CD4-positive, CD25-positive, alpha-beta regulatory T cell (primary cell): ENCODE results near the gene TBC1D22A. TPM values are rescaled to one million over a fixed set of nuclear protein-coding genes. Genes with fewer than 3 reads are reported as not detected.
A peak's percentile ranks its signal among the peaks of the same experiment; 100 is the strongest.

Source experiments
- ATAC-seq, 2 donors: fragments of 150-1000 bp; cut with Tn5 transposase; one replicate each; pipeline ENCODE4 v1.10.0; 2021; ENCODE audit warnings: low read depth in 2 of 2, moderate number of reproducible peaks in 2 of 2, moderate library complexity in 1 of 2
- DNase-seq, 3 donors: peaks; one replicate each; pipeline versions ENCODE4 v3.0.0 to v3.0.0-alpha.2; 2012 to 2022; ENCODE audit warnings: mixed read lengths in 1 of 3
- H3K27ac ChIP-seq: one replicate; pipeline ENCODE4 v1.7.0; 2013; ENCODE audit warnings: mild to moderate bottlenecking, low read length; ENCODE audit not compliant: insufficient read depth, poor library complexity, severe bottlenecking
- H3K27me3 ChIP-seq: one replicate; pipeline ENCODE4 v1.7.0; 2013; ENCODE audit warnings: low read length; ENCODE audit not compliant: control insufficient read depth, insufficient read depth
- H3K36me3 ChIP-seq: one replicate; pipeline ENCODE4 v1.7.0; 2013; ENCODE audit warnings: mild to moderate bottlenecking, low read length, moderate library complexity; ENCODE audit not compliant: control insufficient read depth, insufficient read depth
- H3K4me1 ChIP-seq: 2 replicates; pipeline ENCODE4 v1.7.0; 2013; ENCODE audit warnings: mild to moderate bottlenecking, low read length; ENCODE audit not compliant: insufficient read depth, control insufficient read depth, poor library complexity, severe bottlenecking
- H3K4me3 ChIP-seq: one replicate; pipeline ENCODE4 v1.7.0; 2013; ENCODE audit warnings: low read depth, mild to moderate bottlenecking, low read length, moderate library complexity
- H3K9me3 ChIP-seq, 2 experiments: 1 replicate in 1 of 2; 2 replicates in 1 of 2; pipeline ENCODE4 v1.7.0; 2013; ENCODE audit warnings: low read length in 2 of 2, mild to moderate bottlenecking in 1 of 2, moderate library complexity in 1 of 2; ENCODE audit not compliant: control insufficient read depth in 2 of 2
- H3K27ac Mint-ChIP-seq, 3 donors: one replicate each; pipeline ENCODE4 v1.8.0; 2020 to 2022; ENCODE audit warnings: mild to moderate bottlenecking in 3 of 3, mixed read lengths in 3 of 3, moderate library complexity in 2 of 3
- H3K27me3 Mint-ChIP-seq: one replicate; pipeline ENCODE4 v1.8.0; 2022; ENCODE audit warnings: mild to moderate bottlenecking, mixed read lengths
- H3K36me3 Mint-ChIP-seq: one replicate; pipeline ENCODE4 v1.8.0; 2020; ENCODE audit warnings: mixed read lengths
- H3K4me1 Mint-ChIP-seq, 4 donors: one replicate each; pipeline ENCODE4 v1.8.0; 2020 to 2022; ENCODE audit warnings: mixed read lengths in 4 of 4, mild to moderate bottlenecking in 1 of 4
- H3K4me3 Mint-ChIP-seq, 4 donors: one replicate each; pipeline ENCODE4 v1.8.0; 2020 to 2022; ENCODE audit warnings: mild to moderate bottlenecking in 4 of 4, mixed read lengths in 4 of 4, moderate library complexity in 3 of 4
- H3K9me3 Mint-ChIP-seq, 7 donors: one replicate each; pipeline ENCODE4 v1.8.0; 2020 to 2022; ENCODE audit warnings: mixed read lengths in 7 of 7, mild to moderate bottlenecking in 3 of 7, moderate library complexity in 2 of 7
- polyA plus RNA-seq, 4 donors: library from polyadenylated mRNA; unstranded; fragments of 300-500 nt; fragmentation: Illumina TruSeq; gene quantifications; one replicate each; pipeline ENCODE4 v1.2.3, GENCODE V29; 2021
- total RNA-seq: library from RNA; stranded (reverse); gene quantifications from one replicate; pipeline ENCODE4 v1.2.3, GENCODE V29; 2022

The TBC1D22A gene
- total and polyA plus RNA-seq, 5 donors from 2014 or later = 19.8 to 42.5 (median 24.3) TPM

- H3K36me3 ChIP-seq = peaks cover 23% of the 10 kb centered on the region
- DNase-seq (no peak), ATAC-seq (no peak)
- H3K4me1 Mint-ChIP-seq = peaks cover 0 to 51% (median 20%) of the 10 kb centered on the region in 4 donors
- no peak overlapping the region for H3K4me3 ChIP-seq
- H3K27me3 ChIP-seq = no peaks in the 10 kb centered on the region
- peaks cover 51% of the 10 kb centered on the region for H3K36me3 Mint-ChIP-seq
- H3K9me3 Mint-ChIP-seq = no peaks in the 10 kb centered on the region
- no peak overlapping the region for H3K27ac Mint-ChIP-seq
- no peaks in the 10 kb centered on the region for H3K27me3 Mint-ChIP-seq
- no peak overlapping the region for H3K27ac ChIP-seq
- no peak overlapping the region for H3K4me3 Mint-ChIP-seq
- no peaks in the 10 kb centered on the region for H3K4me1 ChIP-seq
- H3K9me3 ChIP-seq = no peaks in the 10 kb centered on the region
Measured at GRCh38 chr22:46848197-46848596, 85.7 kb downstream of the TBC1D22A start.

DNA sequence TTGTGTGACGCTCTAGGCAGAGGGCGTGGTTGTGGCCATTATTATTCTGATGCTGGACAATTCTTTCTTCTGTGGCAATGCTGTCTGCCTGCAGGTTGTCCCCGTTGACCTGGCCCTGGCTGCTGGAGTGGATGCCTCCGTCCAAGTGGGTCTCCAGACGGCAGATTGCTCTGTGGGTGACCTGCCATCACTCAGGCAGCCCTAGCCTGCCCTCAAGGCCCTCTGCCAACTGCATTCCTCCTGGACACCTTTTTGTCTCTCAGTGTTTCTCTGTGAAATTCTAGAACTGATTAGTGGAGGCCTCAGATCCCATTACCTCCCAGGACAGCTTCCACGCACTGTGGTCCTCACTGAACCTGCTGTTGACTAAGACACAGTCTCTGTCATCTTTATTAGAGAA, 86.7 kb downstream of the TBC1D22A start:
- Histone ChIP-seq H3K27me3 (no peaks in the 10 kb centered on the region), H3K4me3 (no peak overlapping the region), H3K36me3 (peaks cover 24% of the 10 kb centered on the region), H3K27ac (no peak overlapping the region), H3K4me1 (no peaks in the 10 kb centered on the region), H3K9me3 (no peaks in the 10 kb centered on the region)
- Mint-ChIP-seq H3K36me3 (peaks cover 44% of the 10 kb centered on the region), H3K4me3 (no peak overlapping the region), H3K4me1 (peaks cover 0 to 48% (median 21%) of the 10 kb centered on the region in 4 donors), H3K27me3 (no peaks in the 10 kb centered on the region), H3K27ac (peak overlapping the region in 1 of 3 donors; percentile 54), H3K9me3 (no peaks in the 10 kb centered on the region)
- ATAC-seq = no peak
- DNase-seq = no peak

DNA sequence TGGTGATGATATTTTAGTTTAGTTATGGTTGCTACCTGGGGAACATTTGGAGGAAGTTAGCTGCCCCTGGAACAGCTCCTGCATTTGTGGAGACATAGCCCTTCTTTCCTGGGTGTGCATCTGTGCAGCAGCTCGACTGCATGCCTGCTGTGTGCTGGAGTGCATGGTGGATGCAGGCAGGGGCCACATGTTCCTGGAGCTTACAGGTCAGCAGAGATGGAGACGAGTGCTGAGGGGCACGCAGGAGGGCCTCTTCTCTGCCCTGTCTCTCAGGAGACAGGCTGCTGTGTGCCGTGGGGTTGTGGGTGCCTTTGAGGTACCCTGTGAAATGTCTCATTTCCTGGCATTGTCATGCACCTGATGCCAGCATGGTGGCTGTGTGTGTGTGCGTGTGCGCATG, 87.5 kb downstream of the TBC1D22A start:
- H3K27me3 Mint-ChIP-seq = no peaks in the 10 kb centered on the region
- no peak overlapping the region for H3K4me3 ChIP-seq
- no peaks in the 10 kb centered on the region for H3K4me1 ChIP-seq
- no peak overlapping the region for H3K4me3 Mint-ChIP-seq
- H3K9me3 ChIP-seq = no peaks in the 10 kb centered on the region
- H3K27ac Mint-ChIP-seq = peak overlapping the region in 1 of 3 donors; percentile 42
- peaks cover 51% of the 10 kb centered on the region for H3K36me3 Mint-ChIP-seq
- DNase-seq = no peak
- ATAC-seq = no peak
- no peak overlapping the region for H3K27ac ChIP-seq
- H3K27me3 ChIP-seq = no peaks in the 10 kb centered on the region
- H3K4me1 Mint-ChIP-seq = peaks cover 0 to 51% (median 28%) of the 10 kb centered on the region in 4 donors
- no peaks in the 10 kb centered on the region for H3K9me3 Mint-ChIP-seq
- H3K36me3 ChIP-seq = peaks cover 24% of the 10 kb centered on the region

- Mint-ChIP-seq H3K36me3 (peaks cover 52% of the 10 kb centered on the region), H3K9me3 (no peaks in the 10 kb centered on the region), H3K4me3 (no peak overlapping the region), H3K27ac (peak overlapping the region in 1 of 3 donors; percentile 47), H3K4me1 (peaks cover 0 to 44% (median 29%) of the 10 kb centered on the region in 4 donors), H3K27me3 (no peaks in the 10 kb centered on the region)
- Histone ChIP-seq H3K27ac (no peak overlapping the region), H3K4me3 (no peak overlapping the region), H3K4me1 (no peaks in the 10 kb centered on the region), H3K9me3 (no peaks in the 10 kb centered on the region), H3K27me3 (no peaks in the 10 kb centered on the region), H3K36me3 (peaks cover 26% of the 10 kb centered on the region)
- ATAC-seq (no peak), DNase-seq (no peak)
Measured at GRCh38 chr22:46851311-46851710, 88.9 kb downstream of the TBC1D22A start.

- peak overlapping the region in 1 of 3 donors; percentile 73 for H3K27ac Mint-ChIP-seq
- peaks cover 0 to 40% (median 28%) of the 10 kb centered on the region in 4 donors for H3K4me1 Mint-ChIP-seq
- no peak for ATAC-seq
- H3K9me3 ChIP-seq = no peaks in the 10 kb centered on the region
- H3K4me3 ChIP-seq = no peak overlapping the region
- no peaks in the 10 kb centered on the region for H3K4me1 ChIP-seq
- no peak overlapping the region for H3K4me3 Mint-ChIP-seq
- no peaks in the 10 kb centered on the region for H3K27me3 Mint-ChIP-seq
- H3K36me3 ChIP-seq = peaks cover 20% of the 10 kb centered on the region
- H3K27me3 ChIP-seq = no peaks in the 10 kb centered on the region
- H3K27ac ChIP-seq = no peak overlapping the region
- H3K9me3 Mint-ChIP-seq = no peaks in the 10 kb centered on the region
- peaks cover 48% of the 10 kb centered on the region for H3K36me3 Mint-ChIP-seq
- DNase-seq = no peak
Measured at GRCh38 chr22:46851941-46852340, 89.5 kb downstream of the TBC1D22A start.

DNA sequence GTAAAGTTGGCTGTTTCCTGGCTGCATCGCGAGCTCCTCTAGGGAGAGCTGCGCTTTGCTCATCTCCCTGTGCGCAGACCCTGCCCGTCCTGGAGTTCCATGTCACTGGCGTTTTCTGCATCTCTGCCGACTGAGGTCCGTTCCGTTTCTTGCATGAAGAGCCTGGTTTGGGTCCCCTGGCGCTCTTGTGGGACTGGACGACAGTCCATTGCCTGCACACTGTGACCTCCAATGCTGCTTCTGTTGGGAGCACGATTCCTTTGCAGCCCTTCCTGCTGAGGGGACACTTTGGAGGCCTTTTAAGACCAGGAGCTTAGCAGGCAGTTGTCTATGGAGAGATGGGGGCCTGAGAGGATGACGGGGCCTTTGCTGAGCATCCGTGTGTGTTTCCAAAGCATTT, 90.3 kb downstream of the TBC1D22A start:
- peaks cover 0 to 37% (median 26%) of the 10 kb centered on the region in 4 donors for H3K4me1 Mint-ChIP-seq
- peaks cover 49% of the 10 kb centered on the region for H3K36me3 Mint-ChIP-seq
- no peak overlapping the region for H3K27ac ChIP-seq
- H3K27ac Mint-ChIP-seq = peak overlapping the region in 1 of 3 donors; percentile 73
- no peaks in the 10 kb centered on the region for H3K4me1 ChIP-seq
- H3K4me3 Mint-ChIP-seq = no peak overlapping the region
- no peaks in the 10 kb centered on the region for H3K27me3 Mint-ChIP-seq
- H3K27me3 ChIP-seq = no peaks in the 10 kb centered on the region
- ATAC-seq = no peak
- no peak overlapping the region for H3K4me3 ChIP-seq
- H3K9me3 ChIP-seq = no peaks in the 10 kb centered on the region
- H3K9me3 Mint-ChIP-seq = no peaks in the 10 kb centered on the region
- no peak for DNase-seq
- peaks cover 19% of the 10 kb centered on the region for H3K36me3 ChIP-seq

DNA sequence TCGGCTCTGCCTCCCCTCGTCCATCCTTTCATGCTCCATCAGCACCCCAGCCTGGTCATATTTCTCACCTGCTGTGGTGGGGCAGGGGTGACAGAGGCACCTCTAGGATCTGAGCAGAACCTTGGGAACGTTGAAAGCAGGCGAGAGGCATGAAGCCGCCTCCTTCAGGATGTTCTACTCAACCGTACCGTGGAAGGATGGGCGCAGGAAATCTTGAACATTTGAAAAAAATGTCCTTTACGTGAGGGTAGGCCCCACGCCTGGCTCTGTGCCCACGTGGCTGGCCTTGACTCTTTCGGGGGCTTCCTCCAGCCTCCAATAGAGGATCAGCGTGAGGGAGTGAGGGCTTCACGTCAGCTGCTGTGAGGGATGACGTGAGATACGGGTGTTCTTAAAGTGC, 90.7 kb downstream of the TBC1D22A start:
- DNase-seq (no peak), ATAC-seq (no peak)
- Histone ChIP-seq H3K4me1 (no peaks in the 10 kb centered on the region), H3K4me3 (no peak overlapping the region), H3K27me3 (no peaks in the 10 kb centered on the region), H3K9me3 (no peaks in the 10 kb centered on the region), H3K27ac (no peak overlapping the region), H3K36me3 (peaks cover 17% of the 10 kb centered on the region)
- H3K36me3 Mint-ChIP-seq = peaks cover 53% of the 10 kb centered on the region
- H3K9me3 Mint-ChIP-seq = no peaks in the 10 kb centered on the region
- H3K27me3 Mint-ChIP-seq = no peaks in the 10 kb centered on the region
- peaks cover 0 to 37% (median 24%) of the 10 kb centered on the region in 4 donors for H3K4me1 Mint-ChIP-seq
- no peak overlapping the region for H3K4me3 Mint-ChIP-seq
- no peak overlapping the region for H3K27ac Mint-ChIP-seq

GRCh38 chr22:46854125-46854870, 91.8 kb downstream of the TBC1D22A start:
- Mint-ChIP-seq H3K4me3 (no peak overlapping the region), H3K9me3 (no peaks in the 10 kb centered on the region), H3K27me3 (no peaks in the 10 kb centered on the region), H3K27ac (peak overlapping the region in 1 of 3 donors; percentile 52), H3K36me3 (peaks cover 45% of the 10 kb centered on the region), H3K4me1 (peaks cover 0 to 39% (median 20%) of the 10 kb centered on the region in 4 donors)
- Histone ChIP-seq H3K27me3 (no peaks in the 10 kb centered on the region), H3K4me1 (no peaks in the 10 kb centered on the region), H3K27ac (no peak overlapping the region), H3K9me3 (no peaks in the 10 kb centered on the region), H3K36me3 (peaks cover 15% of the 10 kb centered on the region), H3K4me3 (no peak overlapping the region)
- ATAC-seq = peak in 1 of 2 donors; percentile 49
- DNase-seq = no peak
